HCT116 (cell line): ENCODE data around the gene IFNA13. TPM values are rescaled to one million over a fixed set of nuclear protein-coding genes. Genes with fewer than 3 reads are reported as not detected.

Source experiments
- ATAC-seq: fragments of 200-7000 bp; cut with Tn5 transposase; 2 replicates; pipeline ENCODE4 v1.9.1; 2020; ENCODE audit warnings: mild to moderate bottlenecking, moderate library complexity
- BruUV-seq: library from RNA; stranded (reverse); fragments of 400-500 nt; replicated peaks from 2 replicates; lab custom pipeline; 2021; lab: Mats Ljungman, UMichigan
- CTCF ChIA-PET: fragments of 300-600 bp; sonication (Branson Sonifier 250); formaldehyde crosslinking; loops from one replicate; lab custom pipeline; 2021; ENCODE audit warnings: antibody characterized with exemption; lab: Charles Lee
- POLR2A ChIA-PET: fragments of 300-600, 350-600 bp; sonication (Branson Sonifier 250); formaldehyde crosslinking; loops from one replicate; lab custom pipeline; 2021; ENCODE audit warnings: antibody characterized with exemption; lab: Charles Lee
- RAD21 ChIA-PET, 2 experiments: fragments of 300-600 bp; sonication (Branson Sonifier 250); formaldehyde crosslinking; loops; one replicate each; lab custom pipeline; 2023; ENCODE audit warnings: low total read pairs in 2 of 2; ENCODE audit not compliant: uncharacterized antibody in 2 of 2, unreplicated experiment in 2 of 2, low non-redundant PET in 1 of 2; lab: Charles Lee
- DNase-seq: peaks from one replicate; pipeline ENCODE4 v3.0.0-alpha.2; 2010; ENCODE audit warnings: low read depth, low spot score
- H2AFZ ChIP-seq: fragments of 200-600 bp; shearing (Covaris generic), sonication (generic); 2 replicates; pipeline ENCODE4 v1.6.1; 2017; ENCODE audit warnings: low read depth, mixed run types, mixed read lengths, antibody characterized with exemption, low read length; ENCODE audit not compliant: poor library complexity, severe bottlenecking
- H3K27ac ChIP-seq: 2 replicates; pipeline ENCODE4 v1.5.1; 2012; ENCODE audit warnings: low read depth, low read length
- H3K27me3 ChIP-seq: fragments of 200-600 bp; sonication (generic); 2 replicates; pipeline ENCODE4 v1.6.1; 2016; ENCODE audit warnings: mixed run types, low read length, mixed read lengths; ENCODE audit not compliant: insufficient read depth
- H3K36me3 ChIP-seq, 2 experiments: fragments of 200-500 bp in 1 of 2; fragments of 200-600 bp in 1 of 2; sonication (Bioruptor generic) in 1 of 2; sonication (generic) in 1 of 2; 2 replicates each; pipeline versions ENCODE4 v1.5.1 to v1.6.1; 2014 to 2016; ENCODE audit warnings: low read length in 2 of 2, inconsistent platforms in 1 of 2, mixed read lengths in 1 of 2, mixed run types in 1 of 2; ENCODE audit not compliant: insufficient read depth in 2 of 2, control insufficient read depth in 1 of 2
- H3K4me1 ChIP-seq, 2 experiments: fragments of 200-600 bp in 1 of 2; sonication (generic) in 1 of 2; 2 replicates each; pipeline versions ENCODE4 v1.5.1 to v1.6.1; 2012 to 2017; ENCODE audit warnings: low read length in 2 of 2, inconsistent platforms in 1 of 2, mild to moderate bottlenecking in 1 of 2, mixed read lengths in 1 of 2, mixed run types in 1 of 2, moderate library complexity in 1 of 2; ENCODE audit not compliant: insufficient read depth in 2 of 2, control insufficient read depth in 1 of 2
- H3K4me2 ChIP-seq: fragments of 200-600 bp; sonication (generic); 2 replicates; pipeline ENCODE4 v1.6.1; 2017; ENCODE audit warnings: mixed run types, low read length, mixed read lengths
- H3K4me3 ChIP-seq, 2 experiments: fragments of 200-600 bp in 1 of 2; sonication (generic) in 1 of 2; replicated peaks in 1 of 2; 2 replicates each; pipeline ENCODE4 v1.5.1; 2011 to 2016; ENCODE audit warnings: low read length in 2 of 2, control low read depth in 1 of 2, low read depth in 1 of 2, mild to moderate bottlenecking in 1 of 2, mixed read lengths in 1 of 2, mixed run types in 1 of 2
- H3K79me2 ChIP-seq: fragments of 200-600 bp; sonication (generic); 2 replicates; pipeline ENCODE4 v1.6.1; 2017; ENCODE audit warnings: mild to moderate bottlenecking, mixed run types, low read length, moderate library complexity, mixed read lengths; ENCODE audit not compliant: insufficient read depth
- H3K9ac ChIP-seq: fragments of 200-600 bp; sonication (generic); 2 replicates; pipeline ENCODE4 v1.6.1; 2016; ENCODE audit warnings: low read length, mixed read lengths
- H3K9me2 ChIP-seq: fragments of 200-600 bp; sonication (generic), shearing (Covaris generic); 2 replicates; pipeline ENCODE4 v1.6.1; 2017; ENCODE audit warnings: mixed run types, mild to moderate bottlenecking, moderate library complexity; ENCODE audit not compliant: insufficient read depth
- H3K9me3 ChIP-seq, 2 experiments: fragments of 200-500 bp in 1 of 2; fragments of 200-600 bp in 1 of 2; sonication (Bioruptor generic) in 1 of 2; sonication (generic) in 1 of 2; 2 replicates each; pipeline ENCODE4 v1.6.1; 2014 to 2017; ENCODE audit warnings: low read length in 2 of 2, mixed read lengths in 2 of 2, inconsistent platforms in 1 of 2, low read depth in 1 of 2, mild to moderate bottlenecking in 1 of 2, mixed run types in 1 of 2, moderate library complexity in 1 of 2; ENCODE audit not compliant: control insufficient read depth in 1 of 2, insufficient read depth in 1 of 2
- H4K20me1 ChIP-seq: fragments of 200-600 bp; sonication (generic), shearing (Covaris generic); 2 replicates; pipeline ENCODE4 v1.6.1; 2017; ENCODE audit warnings: mixed run types, mild to moderate bottlenecking, moderate library complexity; ENCODE audit not compliant: insufficient read depth
- CTCF ChIP-seq, 3 experiments: fragments of 200-600 bp in 1 of 3; sonication (generic) in 1 of 3; IDR thresholded peaks in 2 of 3; conservative IDR thresholded peaks in 1 of 3; 2 replicates each; pipeline ENCODE4 v1.5.1; 2012 to 2017; ENCODE audit warnings: low read depth in 2 of 3, low read length in 2 of 3, antibody characterized with exemption in 1 of 3, borderline replicate concordance in 1 of 3, control low read depth in 1 of 3, mild to moderate bottlenecking in 1 of 3, mixed read lengths in 1 of 3, mixed run types in 1 of 3, moderate library complexity in 1 of 3; ENCODE audit not compliant: insufficient read depth in 1 of 3
- EZH2 ChIP-seq: fragments of 200-600 bp; sonication (generic); IDR thresholded peaks from 2 replicates; pipeline ENCODE4 v1.6.1; 2017; ENCODE audit warnings: antibody characterized with exemption, mixed run types
- RAD21 ChIP-seq: IDR thresholded peaks from 2 replicates; pipeline ENCODE4 v1.6.1; 2012; ENCODE audit warnings: low read depth, mild to moderate bottlenecking
- SRF ChIP-seq: IDR thresholded peaks from 2 replicates; pipeline ENCODE4 v1.6.1; 2012; ENCODE audit warnings: low read depth
- TCF7L2 ChIP-seq: IDR thresholded peaks from 2 replicates; pipeline ENCODE4 v1.7.0; 2011; ENCODE audit warnings: borderline replicate concordance, inconsistent platforms; ENCODE audit not compliant: insufficient read depth, insufficient read length; ENCODE audit errors: extremely low read depth
- intact Hi-C: fragments of 100-400 bp; cut with micrococcal nuclease; formaldehyde crosslinking; loops from 2 replicates; pipeline ENCODE4 v1.10.0; 2022
- total RNA-seq: library from RNA; stranded (reverse); gene quantifications from one replicate; pipeline ENCODE4 v1.2.1, GENCODE V29; 2021; ENCODE audit not compliant: unreplicated experiment
- TF ChIP-seq, protein P1 (sequence below): IDR thresholded peaks from 2 replicates; pipeline ENCODE4 v1.6.1; 2012

IFNA13 gene
- total RNA-seq, 1 experiment from 2014 or later: not detected

GRCh38 chr9:21395778-21396717 lies 28.2 kb upstream of the IFNA13 start:
- no peaks in the 10 kb centered on the region for H3K79me2 ChIP-seq
- peak overlapping the region; percentile 84 for H3K4me2 ChIP-seq
- ATAC-seq (peak; percentile 84), DNase-seq (peak; percentile 21)
- H3K9me2 ChIP-seq: no peaks in the 10 kb centered on the region
- intact Hi-C loops: loop anchor here (1.0 to 2.0 kb wide), 2 partner anchors 69 to 143 kb away; no protein-coding TSS in a partner anchor
- no peaks in the 10 kb centered on the region for H3K36me3 ChIP-seq
- peak overlapping the region; percentile 44 for H3K9ac ChIP-seq
- peak overlapping the region; percentile 99 for H2AFZ ChIP-seq
- no peaks in the 10 kb centered on the region for H4K20me1 ChIP-seq
- H3K4me3 ChIP-seq: peak overlapping the region; percentile 63 to 67
- H3K27ac ChIP-seq: no peak overlapping the region
- H3K9me3 ChIP-seq: no peaks in the 10 kb centered on the region
- BruUV-seq: no TSS peak
- RAD21 ChIA-PET: interaction anchor here in 1 of 2 experiments (1.4 kb wide), 1 partner anchor 143 kb away, joined by 5 read pairs; no protein-coding TSS in a partner anchor
- peaks cover 0 to 7% of the 10 kb centered on the region in 2 experiments; a peak in 1 of 4 replicates for H3K4me1 ChIP-seq
- TF ChIP-seq EZH2 (no peak), TCF7L2 (peak; percentile 49), RAD21 (peak; percentile 50), SRF (no peak), CTCF (IDR thresholded peaks at IDR 0.05 in 2 of 3, conservative IDR thresholded peaks at IDR 0.05 in 1 of 3; ENCODE audit: borderline replicate concordance in 1 of 3, insufficient read depth in 1 of 3, low read depth in 2 of 3, low read length in 2 of 3) (peak; percentile 76 to 94 (median 92))
- TF ChIP-seq, protein P1, sequence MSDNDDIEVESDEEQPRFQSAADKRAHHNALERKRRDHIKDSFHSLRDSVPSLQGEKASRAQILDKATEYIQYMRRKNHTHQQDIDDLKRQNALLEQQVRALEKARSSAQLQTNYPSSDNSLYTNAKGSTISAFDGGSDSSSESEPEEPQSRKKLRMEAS: peak; percentile 45
- POLR2A ChIA-PET: interaction anchor here (1.7 kb wide), 1 partner anchor 17 kb away, joined by 4 read pairs; no protein-coding TSS in a partner anchor
- H3K27me3 ChIP-seq: no peaks in the 10 kb centered on the region
- CTCF ChIA-PET: interaction anchor here (0.6 to 2.6 kb wide), 34 partner anchors 8 to 399 kb away, joined by 3 to 22 read pairs (median 5); partner anchors contain the start of genes IFNA2, IFNA8 and KLHL9
